GM18858 (cell line): ENCODE results near the gene LHPP.

ENCODE experiments used
- ATAC-seq: cut with Tn5 transposase; IDR thresholded peaks from one replicate; pipeline ENCODE4 v1.9.1; 2021; ENCODE audit not compliant: unreplicated experiment

Gene LHPP

DNA sequence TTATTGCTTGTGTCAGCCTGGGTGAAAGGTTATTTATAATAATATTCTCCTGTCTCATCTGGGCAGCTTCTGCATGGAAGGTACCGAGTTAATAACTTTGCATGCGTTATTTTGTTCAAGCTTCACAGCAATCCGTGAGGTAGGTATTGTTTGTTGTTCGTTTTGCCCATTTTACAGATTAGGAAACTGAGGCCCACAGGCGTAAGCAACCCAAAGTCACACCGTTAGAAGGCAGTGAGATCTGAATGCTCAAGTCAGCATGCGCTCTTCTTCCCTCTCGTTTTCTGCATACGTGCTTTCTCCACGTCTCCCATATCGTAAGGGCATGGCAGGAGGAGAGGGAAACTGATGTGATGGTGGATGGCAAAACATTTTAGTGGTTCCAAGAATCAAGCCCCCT, 34.1 kb downstream of the LHPP start:
- ATAC-seq, result no peak

GRCh38 chr10:124496150-124496549, 34.5 kb downstream of the LHPP start:
- ATAC-seq, result no peak

DNA sequence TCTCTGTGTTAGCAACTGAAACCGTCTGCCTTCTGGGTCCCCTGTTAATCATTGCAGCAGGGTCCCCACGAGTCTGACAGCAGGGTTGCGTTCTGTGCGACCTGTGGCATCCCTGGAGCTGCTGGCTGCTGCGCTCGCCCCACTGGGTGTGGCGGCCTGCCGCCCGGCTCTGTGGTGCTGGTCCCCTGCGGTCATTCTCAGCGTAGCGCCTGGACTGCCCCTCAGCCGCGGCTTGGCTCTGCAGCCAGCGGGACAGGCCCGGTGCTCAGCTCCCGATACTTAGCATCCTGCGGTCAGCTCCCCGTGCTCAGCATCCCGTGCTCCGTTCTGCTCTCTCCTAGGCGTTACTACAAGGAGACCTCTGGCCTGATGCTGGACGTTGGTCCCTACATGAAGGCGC, 35.0 kb downstream of the LHPP start:
- ATAC-seq, result no peak

DNA sequence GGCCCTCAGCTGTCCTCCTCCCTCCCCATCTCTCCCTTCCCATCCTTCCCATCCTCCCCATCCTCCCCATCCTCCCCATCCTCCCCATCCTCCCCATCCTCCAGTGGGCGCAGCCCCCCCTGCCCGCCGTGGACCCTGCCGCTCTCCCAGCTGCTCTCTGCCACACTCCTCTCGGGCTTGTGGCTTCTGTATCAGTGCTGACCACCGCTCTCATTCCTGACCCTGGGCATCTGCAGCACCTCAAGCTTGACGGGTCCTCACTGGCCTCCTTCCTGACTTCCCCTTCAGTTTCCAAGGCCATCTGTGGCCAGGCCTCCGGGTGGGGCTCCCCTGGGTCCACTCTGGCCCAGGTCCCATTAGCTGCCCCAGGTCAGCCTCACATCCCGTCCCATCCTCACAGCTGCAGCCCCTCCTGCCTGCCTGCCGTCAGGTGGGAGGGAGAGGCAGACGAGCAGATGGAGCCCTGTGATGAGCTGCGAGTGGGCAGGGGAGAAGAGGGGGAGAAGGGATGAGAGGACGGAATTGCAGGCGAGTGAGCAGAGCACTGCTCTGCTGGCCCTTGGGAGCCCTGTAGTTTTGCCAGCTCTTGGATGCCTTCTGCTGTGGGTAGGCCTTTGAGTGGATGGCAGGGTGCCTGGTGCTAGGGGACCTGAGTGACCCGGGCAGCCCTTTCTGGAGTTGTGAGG, 35.7 kb downstream of the LHPP start:
- ATAC-seq, result no peak

DNA sequence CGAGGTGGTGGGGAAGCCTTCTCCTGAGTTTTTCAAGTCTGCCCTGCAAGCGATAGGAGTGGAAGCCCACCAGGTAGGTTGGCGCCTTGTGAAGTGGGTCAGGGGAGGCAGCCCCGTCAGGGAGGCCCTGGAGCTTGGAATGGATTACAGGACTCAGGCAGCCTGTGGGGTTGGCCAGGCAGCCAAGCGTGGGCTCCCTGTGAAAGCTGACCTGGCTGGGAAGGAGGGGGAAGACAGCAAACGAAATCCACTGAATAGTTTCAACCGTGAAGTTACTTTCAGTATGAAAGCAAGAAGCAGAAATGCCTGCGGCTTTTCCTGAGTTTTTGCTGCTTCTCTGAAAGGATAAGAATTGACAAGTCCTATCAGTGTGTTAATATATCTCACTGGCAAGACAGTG, 36.4 kb downstream of the LHPP start:
- no peak for ATAC-seq

- ATAC-seq, result no peak
Measured at GRCh38 chr10:124500757-124501156, 39.1 kb downstream of the LHPP start.

DNA sequence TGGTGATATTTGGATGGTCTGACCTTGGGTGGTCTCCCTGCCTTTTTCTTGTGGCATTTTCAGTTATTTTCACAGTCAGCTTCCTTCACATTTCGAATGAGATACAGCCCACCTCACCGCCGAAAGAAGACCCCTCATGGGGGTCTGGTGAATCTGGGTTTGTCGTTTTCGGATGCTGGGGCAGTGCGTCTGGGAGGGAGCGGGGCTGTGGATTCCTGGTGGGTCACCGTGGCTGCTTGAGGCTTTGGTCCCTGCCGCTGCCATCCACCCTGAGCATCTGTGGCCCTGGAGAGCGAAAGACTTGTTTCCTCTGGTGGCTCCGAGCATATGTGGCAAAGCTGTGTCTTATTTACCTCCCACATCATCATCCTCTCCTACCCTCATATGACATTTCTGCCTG, 43.1 kb downstream of the LHPP start:
- no peak for ATAC-seq

GRCh38 chr10:124505279-124505678, 43.7 kb downstream of the LHPP start:
- no peak for ATAC-seq

DNA sequence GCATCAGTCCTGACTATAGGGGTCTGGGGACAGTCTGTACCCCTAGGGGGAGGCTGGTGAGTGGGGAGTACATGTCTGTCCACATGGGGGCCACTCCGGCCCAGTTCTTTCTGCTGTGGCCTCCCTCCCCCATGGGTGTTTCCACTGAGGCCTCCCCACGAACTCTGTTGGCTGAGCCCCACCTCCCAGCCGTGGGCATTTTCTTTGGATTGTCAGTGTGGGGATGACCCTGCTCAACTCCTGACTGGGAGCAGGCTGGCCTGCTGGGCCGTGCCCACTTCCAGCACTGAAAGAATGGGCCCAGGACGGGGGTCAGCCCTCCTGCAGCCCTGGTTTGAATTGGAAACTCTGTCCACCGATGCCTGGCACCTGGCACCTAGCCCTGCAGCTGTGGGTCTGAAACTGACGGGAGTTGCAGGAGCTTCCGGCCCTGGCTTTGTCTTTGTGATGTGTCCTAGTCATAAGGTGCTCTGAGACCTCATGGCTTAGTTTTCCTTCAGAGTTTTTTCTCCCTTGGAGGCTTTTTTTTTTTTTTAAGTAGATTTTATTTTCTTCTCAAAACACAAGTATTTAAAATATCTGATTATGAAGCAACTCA, 46.5 kb downstream of the LHPP start:
- ATAC-seq, result no peak

- no peak for ATAC-seq
Measured at GRCh38 chr10:124508907-124509454, 47.4 kb downstream of the LHPP start.

DNA sequence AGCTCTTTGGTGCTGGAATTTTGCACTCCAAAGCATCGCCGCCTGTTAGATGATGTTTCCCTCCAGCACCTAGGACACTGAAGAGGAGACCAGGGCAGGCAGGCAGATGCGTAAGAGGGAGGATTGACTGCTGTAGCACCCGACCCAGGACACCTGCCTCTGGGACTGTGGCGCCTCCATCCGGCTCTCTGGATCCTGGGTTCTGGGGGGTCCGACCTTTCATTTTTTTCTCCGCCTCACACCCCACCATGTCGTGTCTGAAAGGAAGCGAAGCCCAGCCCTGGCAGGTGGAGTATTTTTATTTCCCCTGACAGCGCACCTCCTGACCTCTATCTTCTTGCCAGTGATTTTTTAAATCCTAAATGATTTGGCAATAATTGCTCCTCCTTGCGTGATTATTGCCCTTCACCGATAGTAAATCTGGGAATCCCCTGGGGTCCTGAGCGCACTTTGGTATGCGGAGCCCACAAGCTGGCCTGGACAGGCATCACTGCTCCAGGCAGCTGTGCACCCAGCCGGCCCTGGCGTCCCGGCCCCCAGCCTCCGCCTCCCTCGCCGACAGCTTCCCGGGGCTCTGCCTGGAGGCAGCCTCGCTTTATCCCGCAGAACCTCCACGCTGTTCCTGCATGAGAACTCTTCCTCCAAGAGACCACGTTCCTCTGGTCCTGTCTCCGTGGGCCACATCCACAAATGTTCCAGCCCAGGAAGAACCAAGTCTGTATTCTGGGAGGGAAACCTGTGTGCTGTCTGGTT, 48.4 kb downstream of the LHPP start:
- no peak for ATAC-seq

DNA sequence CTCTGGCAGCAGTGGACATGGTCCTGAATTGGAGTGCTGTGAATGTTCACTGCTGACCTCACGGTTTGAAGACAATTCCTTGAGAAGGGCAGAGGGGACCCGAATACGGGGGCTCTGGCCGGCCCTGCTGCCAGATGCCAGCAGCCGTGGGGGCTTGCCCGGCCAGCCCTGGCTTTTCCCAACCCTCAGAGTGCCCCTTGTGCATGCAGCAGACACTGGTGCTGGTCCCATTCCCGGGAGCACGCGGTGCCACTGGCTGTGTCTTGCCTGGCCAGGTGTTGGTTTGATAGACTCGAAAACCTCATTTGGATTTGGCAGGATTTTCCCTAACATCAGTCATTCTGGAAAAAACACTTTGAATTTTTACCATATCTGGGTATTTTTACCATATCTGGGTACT, 49.1 kb downstream of the LHPP start:
- no peak for ATAC-seq

DNA sequence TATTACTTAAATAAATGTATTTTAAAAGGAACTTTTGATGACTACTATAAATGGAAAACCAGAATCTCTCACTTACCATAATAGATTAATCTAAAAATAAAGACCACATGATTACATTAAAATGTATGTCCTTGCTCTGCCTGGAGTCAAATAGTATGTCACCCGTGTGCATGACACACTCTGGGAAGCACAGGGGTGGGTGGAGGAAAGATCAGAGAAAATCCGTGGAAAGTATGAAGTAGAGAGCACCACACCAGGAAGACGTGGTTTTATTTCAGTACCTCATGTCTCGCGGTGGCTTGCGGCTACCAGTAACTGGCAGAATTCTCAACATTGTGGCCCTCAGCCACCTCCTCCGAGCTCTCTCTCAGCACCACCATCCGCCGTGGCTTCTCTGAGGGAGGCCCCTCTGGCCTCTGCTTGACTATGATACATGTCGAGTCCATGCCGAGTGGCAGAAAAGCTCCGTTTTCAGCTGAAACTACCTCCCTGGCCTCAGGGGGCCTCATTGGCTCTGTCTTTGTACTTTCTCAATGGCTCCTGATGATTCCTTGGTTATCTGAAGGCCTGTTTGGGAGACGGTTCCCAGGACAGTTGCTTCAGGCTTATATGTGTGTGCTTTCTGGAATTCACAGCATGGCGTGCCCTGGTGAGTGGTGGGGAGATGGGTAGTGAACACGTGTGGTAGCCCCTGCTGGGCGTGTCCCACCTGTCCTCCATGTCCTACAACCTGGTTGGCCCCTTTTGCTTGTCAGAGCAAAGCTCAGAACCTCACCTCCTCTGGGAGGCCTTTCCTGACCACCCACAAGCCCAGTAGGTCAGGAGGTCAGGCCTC, 49.8 kb downstream of the LHPP start:
- ATAC-seq, result no peak

- ATAC-seq, result no peak
Measured at GRCh38 chr10:124512040-124512428, 50.4 kb downstream of the LHPP start.

- no peak for ATAC-seq
Measured at GRCh38 chr10:124512600-124512999, 51.0 kb downstream of the LHPP start.

- no peak for ATAC-seq
Measured at GRCh38 chr10:124515244-124515970, 53.8 kb downstream of the LHPP start.

GRCh38 chr10:124516181-124516580, 54.6 kb downstream of the LHPP start:
- no peak for ATAC-seq

- ATAC-seq, result no peak
Measured at GRCh38 chr10:124516746-124517397, 55.2 kb downstream of the LHPP start.

- no peak for ATAC-seq
Measured at GRCh38 chr10:124517461-124517860, 55.8 kb downstream of the LHPP start.

- ATAC-seq, result no peak
Measured at GRCh38 chr10:124517931-124518330, 56.3 kb downstream of the LHPP start.
